ENCODE results near the gene ITGAX. TPM values are rescaled to one million over a fixed set of nuclear protein-coding genes. Genes with fewer than 3 reads are reported as not detected.

ITGAX gene
- polyA plus RNA-seq, 1 of the 3 experiments (the other 2 are of a cell fraction) = 0.66 TPM

GRCh38 chr16:31417916-31418315 is 62.9 kb downstream of the ITGAX start (continued):
- TF ChIP-seq RXRA (IDR thresholded peaks at IDR 0.05; ENCODE audit: borderline replicate concordance, low read depth) (no peak), USF2 (IDR thresholded peaks at IDR 0.05; ENCODE audit: borderline replicate concordance, low read depth, low read length) (no peak), SMC3 (IDR thresholded peaks at IDR 0.05; ENCODE audit: low read depth, low read length) (no peak), EZH2phosphoT487 (IDR thresholded peaks at IDR 0.05; ENCODE audit: borderline replicate concordance, low read depth) (no peak), ELF1 (IDR thresholded peaks at IDR 0.05) (no peak), NRF1 (IDR thresholded peaks at IDR 0.05; ENCODE audit: low read depth, low read length) (no peak), POLR2AphosphoS5 (IDR thresholded peaks at IDR 0.05; ENCODE audit: low read depth, low read length) (no peak), TEAD4 (IDR thresholded peaks at IDR 0.05; ENCODE audit: borderline replicate concordance, insufficient read depth) (no peak), TCF12 (IDR thresholded peaks at IDR 0.05) (no peak)

- Histone ChIP-seq H3K9me2 (no peaks in the 10 kb centered on the region), H3K79me2 (ENCODE audit: insufficient read depth) (no peaks in the 10 kb centered on the region), H2AFZ (ENCODE audit: low read depth) (no peak overlapping the region), H3K36me3 (replicated peaks in 1 of 2; ENCODE audit: control insufficient read depth in 1 of 2, insufficient read depth in 2 of 2, low read length in 1 of 2) (no peaks in the 10 kb centered on the region), H3K9ac (no peak overlapping the region), H4K20me1 (ENCODE audit: insufficient read depth) (no peaks in the 10 kb centered on the region), H3K27me3 (ENCODE audit: insufficient read depth) (peaks cover 59% of the 10 kb centered on the region; the same call in 1 of the 2 replicates), H3K4me3 (ENCODE audit: low read depth in 2 of 2, low read length in 1 of 2) (no peak overlapping the region), H3F3A (replicated peaks; ENCODE audit: insufficient read depth) (no peaks in the 10 kb centered on the region), H3K4me2 (no peak overlapping the region), H3K9me3 (no peaks in the 10 kb centered on the region), H3K4me1 (ENCODE audit: control insufficient read depth in 1 of 2, insufficient read depth in 2 of 2, low read depth in 1 of 2, low read length in 1 of 2) (no peaks in the 10 kb centered on the region), H3K27ac (ENCODE audit: low read depth in 2 of 2, low read length in 1 of 2) (no peak overlapping the region)
- TF ChIP-seq EZH2phosphoT487 (IDR thresholded peaks at IDR 0.05; ENCODE audit: borderline replicate concordance, low read depth) (no peak), CTCF (IDR thresholded peaks at IDR 0.05) (no peak), NRF1 (IDR thresholded peaks at IDR 0.05; ENCODE audit: low read depth, low read length) (no peak), FOSL2 (IDR thresholded peaks at IDR 0.05; ENCODE audit: borderline replicate concordance, low read depth) (no peak), PBX3 (IDR thresholded peaks at IDR 0.05) (no peak), JUND (IDR thresholded peaks at IDR 0.05) (no peak), TAF1 (IDR thresholded peaks at IDR 0.05; ENCODE audit: borderline replicate concordance, low read depth, low read length) (no peak), YY1 (IDR thresholded peaks at IDR 0.05; ENCODE audit: low read depth) (no peak), MAX (IDR thresholded peaks at IDR 0.05; ENCODE audit: low read depth) (no peak), REST (IDR thresholded peaks at IDR 0.05; ENCODE audit: low read depth, low read length) (no peak), SIN3A (IDR thresholded peaks at IDR 0.05; ENCODE audit: borderline replicate concordance, low read depth, low read length) (no peak), TEAD4 (IDR thresholded peaks at IDR 0.05; ENCODE audit: borderline replicate concordance, insufficient read depth) (no peak), SMC3 (IDR thresholded peaks at IDR 0.05; ENCODE audit: low read depth, low read length) (no peak), GATA2 (CRISPR knock-in tag; IDR thresholded peaks at IDR 0.05) (no peak), GABPA (IDR thresholded peaks at IDR 0.05; ENCODE audit: low read depth) (no peak), CHD2 (IDR thresholded peaks at IDR 0.05; ENCODE audit: low read length, partially characterized antibody) (no peak), NFIC (IDR thresholded peaks at IDR 0.05; ENCODE audit: borderline replicate concordance) (no peak)
- 3% methylated on average over 3 of the region's 3 CpGs for WGBS (ENCODE audit: low lambda C conversion rate)
- ChIA-PET CTCF (interaction anchor here (0.9 kb wide), 1 partner anchor 38 kb away, joined by 3 read pairs; no protein-coding TSS in a partner anchor), POLR2A (no interaction called here)
- no peak for DNase-seq
Observed at GRCh38 chr16:31420037-31420436, 65.1 kb downstream of the ITGAX start.

Measured in SK-N-SH (cell line).